Ascending aorta (tissue), 2 donors: ENCODE results near the gene SGIP1. TPM values are rescaled to one million over a fixed set of nuclear protein-coding genes. Genes with fewer than 3 reads are reported as not detected.
"Not testable (repeated sequence)": the region's sequence is repeated elsewhere in the genome, so short reads cannot be mapped to it uniquely, and the experiment has no call there.

Source experiments
- DNase-seq, 2 donors: peaks; one replicate each; pipeline ENCODE4 v3.0.0-alpha.2; 2019; ENCODE audit warnings: low spot score in 2 of 2
- H3K27ac ChIP-seq, 2 donors: fragments of 200-600 bp; sonication (generic); one replicate each; pipeline ENCODE4 v1.5.1; 2016 to 2017; ENCODE audit warnings: mild to moderate bottlenecking in 1 of 2
- H3K27me3 ChIP-seq: fragments of 200-600 bp; sonication (generic); one replicate; pipeline ENCODE4 v1.5.1; 2017
- H3K36me3 ChIP-seq, 2 donors: fragments of 200-600 bp; sonication (generic); one replicate each; pipeline ENCODE4 v1.5.1; 2016
- H3K4me1 ChIP-seq, 2 donors: fragments of 200-600 bp; sonication (generic); one replicate each; pipeline ENCODE4 v1.5.1; 2016 to 2017; ENCODE audit warnings: mild to moderate bottlenecking in 1 of 2
- H3K4me3 ChIP-seq, 2 donors: fragments of 200-600 bp; sonication (generic); one replicate each; pipeline ENCODE4 v1.5.1; 2016 to 2017; ENCODE audit warnings: mild to moderate bottlenecking in 1 of 2
- H3K9me3 ChIP-seq, 2 donors: fragments of 200-600 bp; sonication (generic); one replicate each; pipeline ENCODE4 v1.5.1; 2016
- CTCF ChIP-seq, 3 experiments: fragments of 200-600 bp in 2 of 3; fragments of 450-650 bp in 1 of 3; sonication (generic) in 2 of 3; IDR thresholded peaks; one replicate each; pipeline ENCODE4 v1.5.1; 2016 to 2019; ENCODE audit warnings: antibody characterized with exemption in 3 of 3, mild to moderate bottlenecking in 1 of 3, moderate library complexity in 1 of 3
- intact Hi-C: fragments of 100-400 bp; cut with DNase I; formaldehyde crosslinking; loops from one replicate; pipeline ENCODE4 v1.15.1; 2023
- total RNA-seq: library from RNA; depleted of rRNA; stranded (reverse); fragments of >200 nt; gene quantifications from one replicate; pipeline ENCODE4 v1.1.0, GENCODE V29; 2016

Gene SGIP1
- total RNA-seq, 1 donor from 2014 or later = 1.6 TPM

GRCh38 chr1:66728021-66728420 lies 194.1 kb downstream of the SGIP1 start:
- no peak for TF ChIP-seq CTCF (IDR thresholded peaks at IDR 0.05)
- H3K36me3 ChIP-seq = peaks cover 4 to 16% of the 10 kb centered on the region in 2 donors
- intact Hi-C loops = loop anchor here (5.0 to 10.0 kb wide), 2 partner anchors 193 to 281 kb away; partner anchors contain the start of gene SGIP1
- H3K4me3 ChIP-seq = no peak overlapping the region
- no peaks in the 10 kb centered on the region for H3K4me1 ChIP-seq
- no peaks in the 10 kb centered on the region for H3K27me3 ChIP-seq
- no peak overlapping the region for H3K27ac ChIP-seq
- no peaks in the 10 kb centered on the region for H3K9me3 ChIP-seq
- DNase-seq = no peak

- H3K4me3 ChIP-seq, H3K27me3 ChIP-seq, H3K4me1 ChIP-seq, DNase-seq, H3K9me3 ChIP-seq, H3K27ac ChIP-seq: not testable (repeated sequence)
- intact Hi-C loops = loop anchor here (5.0 to 10.0 kb wide), 2 partner anchors 194 to 281 kb away; partner anchors contain the start of gene SGIP1
- H3K36me3 ChIP-seq = peaks cover 4 to 17% of the 10 kb centered on the region in 2 donors
Measured at GRCh38 chr1:66728716-66729115, 194.8 kb downstream of the SGIP1 start.

GRCh38 chr1:66729119-66729518 lies 195.2 kb downstream of the SGIP1 start:
- peaks cover 4 to 17% of the 10 kb centered on the region in 2 donors for H3K36me3 ChIP-seq
- H3K27me3 ChIP-seq = no peaks in the 10 kb centered on the region
- H3K4me3 ChIP-seq = no peak overlapping the region
- TF ChIP-seq CTCF (IDR thresholded peaks at IDR 0.05) = no peak
- no peak overlapping the region for H3K27ac ChIP-seq
- DNase-seq = no peak
- no peaks in the 10 kb centered on the region for H3K9me3 ChIP-seq
- intact Hi-C loops = loop anchor here (5.0 to 10.0 kb wide), 2 partner anchors 194 to 282 kb away; partner anchors contain the start of gene SGIP1
- H3K4me1 ChIP-seq = no peaks in the 10 kb centered on the region

GRCh38 chr1:66729523-66729922 lies 195.6 kb downstream of the SGIP1 start:
- TF ChIP-seq CTCF (IDR thresholded peaks at IDR 0.05) = no peak
- no peak for DNase-seq

GRCh38 chr1:66730462-66730861 lies 196.5 kb downstream of the SGIP1 start:
- H3K27ac ChIP-seq = no peak overlapping the region
- H3K9me3 ChIP-seq = no peaks in the 10 kb centered on the region
- no peak overlapping the region for H3K4me3 ChIP-seq
- no peaks in the 10 kb centered on the region for H3K4me1 ChIP-seq
- no peak for TF ChIP-seq CTCF (IDR thresholded peaks at IDR 0.05)
- no peaks in the 10 kb centered on the region for H3K27me3 ChIP-seq
- intact Hi-C loops = loop anchor here (10.0 kb wide), 1 partner anchor 776 kb away; no protein-coding TSS in a partner anchor
- H3K36me3 ChIP-seq = peaks cover 4 to 17% of the 10 kb centered on the region in 2 donors
- no peak for DNase-seq

More at GRCh38 chr1:66729523-66729922, 195.6 kb downstream of the SGIP1 start:
- Histone ChIP-seq H3K36me3 (peaks cover 4 to 17% of the 10 kb centered on the region in 2 donors), H3K9me3 (no peaks in the 10 kb centered on the region), H3K27ac (no peak overlapping the region), H3K4me1 (no peaks in the 10 kb centered on the region), H3K27me3 (no peaks in the 10 kb centered on the region), H3K4me3 (no peak overlapping the region)
- intact Hi-C loops = loop anchor here (5.0 to 10.0 kb wide), 2 partner anchors 195 to 282 kb away; partner anchors contain the start of gene SGIP1

- peaks cover 4 to 17% of the 10 kb centered on the region in 2 donors for H3K36me3 ChIP-seq
- H3K27ac ChIP-seq = no peak overlapping the region
- no peaks in the 10 kb centered on the region for H3K4me1 ChIP-seq
- H3K27me3 ChIP-seq = no peaks in the 10 kb centered on the region
- no peak overlapping the region for H3K4me3 ChIP-seq
- no peaks in the 10 kb centered on the region for H3K9me3 ChIP-seq
- TF ChIP-seq CTCF (IDR thresholded peaks at IDR 0.05) = no peak
- intact Hi-C loops = loop anchor here (10.0 kb wide), 1 partner anchor 777 kb away; no protein-coding TSS in a partner anchor
- DNase-seq = no peak
Measured at GRCh38 chr1:66731170-66731865, 197.4 kb downstream of the SGIP1 start.
